Right lobe of liver (tissue), 4 donors: ENCODE data around the gene EIPR1.

Experiments
- POLR2A ChIP-seq: fragments of 450-650 bp; IDR thresholded peaks from one replicate; pipeline ENCODE4 v1.6.1; 2017; ENCODE audit warnings: antibody characterized with exemption, mild to moderate bottlenecking
- TF ChIP-seq, protein P1 (sequence below), 4 donors: fragments of 200-600 bp in 3 of 4; fragments of 450-650 bp in 1 of 4; IDR thresholded peaks; one replicate each; pipeline versions ENCODE4 v1.5.1 to v1.8.0; 2016 to 2022; ENCODE audit warnings: antibody characterized with exemption in 4 of 4, mild to moderate bottlenecking in 2 of 4
- donor health status: DM: no; HTN: no; CAD: no.
- donor health status: DM: no; HTN: no; CAD: no.
- donor health status: DM: no; HTN: yes; CAD: no.

- TF ChIP-seq, protein P1, sequence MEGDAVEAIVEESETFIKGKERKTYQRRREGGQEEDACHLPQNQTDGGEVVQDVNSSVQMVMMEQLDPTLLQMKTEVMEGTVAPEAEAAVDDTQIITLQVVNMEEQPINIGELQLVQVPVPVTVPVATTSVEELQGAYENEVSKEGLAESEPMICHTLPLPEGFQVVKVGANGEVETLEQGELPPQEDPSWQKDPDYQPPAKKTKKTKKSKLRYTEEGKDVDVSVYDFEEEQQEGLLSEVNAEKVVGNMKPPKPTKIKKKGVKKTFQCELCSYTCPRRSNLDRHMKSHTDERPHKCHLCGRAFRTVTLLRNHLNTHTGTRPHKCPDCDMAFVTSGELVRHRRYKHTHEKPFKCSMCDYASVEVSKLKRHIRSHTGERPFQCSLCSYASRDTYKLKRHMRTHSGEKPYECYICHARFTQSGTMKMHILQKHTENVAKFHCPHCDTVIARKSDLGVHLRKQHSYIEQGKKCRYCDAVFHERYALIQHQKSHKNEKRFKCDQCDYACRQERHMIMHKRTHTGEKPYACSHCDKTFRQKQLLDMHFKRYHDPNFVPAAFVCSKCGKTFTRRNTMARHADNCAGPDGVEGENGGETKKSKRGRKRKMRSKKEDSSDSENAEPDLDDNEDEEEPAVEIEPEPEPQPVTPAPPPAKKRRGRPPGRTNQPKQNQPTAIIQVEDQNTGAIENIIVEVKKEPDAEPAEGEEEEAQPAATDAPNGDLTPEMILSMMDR (IDR thresholded peaks at IDR 0.05) = no peak
- no peak for TF ChIP-seq POLR2A
Measured at GRCh38 chr2:3326182-3326537, 51.5 kb downstream of the EIPR1 start.
